MM.1S (cell line): ENCODE results near the gene TRAPPC6A.

Experiments
- CTCF ChIP-seq: fragments of 300-600 bp; sonication (generic); IDR thresholded peaks from 2 replicates; pipeline ENCODE4 v1.5.1; 2016; ENCODE audit warnings: antibody characterized with exemption, low read length, mixed read lengths
- EZH2 ChIP-seq: fragments of 300-600 bp; sonication (generic); optimal IDR thresholded peaks from 2 replicates; pipeline ENCODE3; 2017; ENCODE audit warnings: low read depth, mild to moderate bottlenecking, antibody characterized with exemption, low read length, mixed read lengths

GRCh38 chr19:45163751-45164460 is 14.1 kb downstream of the TRAPPC6A start:
- TF ChIP-seq CTCF (no peak), EZH2 (no peak)
